AG09309 (cell line): ENCODE results near the gene HSPB9.

Experiments used
- DNase-seq: peaks from one replicate; pipeline ENCODE4 v3.0.0-alpha.2; 2010; ENCODE audit warnings: low read depth
- H3K4me3 ChIP-seq: 2 replicates; pipeline ENCODE4 v1.5.1; 2011; ENCODE audit warnings: mild to moderate bottlenecking, low read depth, low read length, moderate library complexity; ENCODE audit not compliant: control insufficient read depth
- CTCF ChIP-seq: IDR thresholded peaks from 2 replicates; pipeline ENCODE4 v1.5.1; 2011; ENCODE audit warnings: mild to moderate bottlenecking, low read depth, low read length, inconsistent platforms; ENCODE audit not compliant: insufficient read depth, control insufficient read depth; ENCODE audit errors: missing control alignments

The HSPB9 gene

GRCh38 chr17:42122371-42123303 is at the start of gene HSPB9:
TSS of gene HSPB9 (plus strand) at chr17:42122804. CDS start at chr17:42122851, 47 bp downstream.
- no peak for DNase-seq
- TF ChIP-seq CTCF = no peak
- H3K4me3 ChIP-seq = no peak within 1 kb of the TSS

- TF ChIP-seq CTCF = no peak
- no peak overlapping the region for H3K4me3 ChIP-seq
- DNase-seq = no peak
These were observed 46.8 kb upstream of the HSPB9 start for GRCh38 chr17:42075789-42076188.

- no peak for TF ChIP-seq CTCF
- H3K4me3 ChIP-seq = no peak overlapping the region
- no peak for DNase-seq
These were observed 45.6 kb upstream of the HSPB9 start for GRCh38 chr17:42076797-42077559.

GRCh38 chr17:42077755-42078154 is 44.8 kb upstream of the HSPB9 start:
- no peak overlapping the region for H3K4me3 ChIP-seq
- no peak for TF ChIP-seq CTCF
- DNase-seq = no peak

- no peak for DNase-seq
- TF ChIP-seq CTCF = no peak
- no peak overlapping the region for H3K4me3 ChIP-seq
These were observed 44.1 kb upstream of the HSPB9 start for GRCh38 chr17:42078396-42079043.

GRCh38 chr17:42079541-42079940 is 43.1 kb upstream of the HSPB9 start:
- DNase-seq = no peak
- H3K4me3 ChIP-seq = no peak overlapping the region
- no peak for TF ChIP-seq CTCF
